DND-41 (cell line): ENCODE data around the gene PAIP2.

ENCODE experiments used
- ATAC-seq: fragments of 200-7000 bp; cut with Tn5 transposase; 3 replicates; pipeline ENCODE4 v1.9.1; 2021; ENCODE audit warnings: low read depth; ENCODE audit not compliant: insufficient read depth
- DNase-seq: peaks from one replicate; pipeline ENCODE4 v3.0.0-alpha.2; 2020
- H2AFZ ChIP-seq: 2 replicates; pipeline ENCODE4 v1.6.0; 2012; ENCODE audit warnings: low read depth, low read length
- H3K27ac ChIP-seq: 2 replicates; pipeline ENCODE4 v1.5.1; 2012; ENCODE audit warnings: low read length, inconsistent platforms
- H3K27me3 ChIP-seq: fragments of 200-600 bp; sonication (generic); 2 replicates; pipeline ENCODE4 v1.6.0; 2012; ENCODE audit warnings: low read length, mild to moderate bottlenecking, inconsistent platforms; ENCODE audit not compliant: insufficient read depth, poor library complexity
- H3K36me3 ChIP-seq: 2 replicates; pipeline ENCODE4 v1.5.1; 2012; ENCODE audit warnings: low read length, inconsistent platforms; ENCODE audit not compliant: insufficient read depth
- H3K4me1 ChIP-seq: 2 replicates; pipeline ENCODE4 v1.5.1; 2012; ENCODE audit warnings: mild to moderate bottlenecking, low read length; ENCODE audit not compliant: insufficient read depth
- H3K4me2 ChIP-seq: 2 replicates; pipeline ENCODE4 v1.6.0; 2012; ENCODE audit warnings: mild to moderate bottlenecking, moderate library complexity, low read length, inconsistent platforms; ENCODE audit not compliant: insufficient read depth
- H3K4me3 ChIP-seq, 2 experiments: fragments of 200-600 bp in 1 of 2; shearing (Covaris generic) in 1 of 2; 2 replicates each; pipeline ENCODE4 v1.5.1; 2012 to 2016; ENCODE audit warnings: inconsistent platforms in 2 of 2, low read length in 2 of 2, mild to moderate bottlenecking in 2 of 2, low read depth in 1 of 2, moderate library complexity in 1 of 2
- H3K79me2 ChIP-seq: 2 replicates; pipeline ENCODE4 v1.6.0; 2012; ENCODE audit warnings: low read length, inconsistent platforms; ENCODE audit not compliant: insufficient read depth
- H3K9ac ChIP-seq: 2 replicates; pipeline ENCODE4 v1.6.0; 2012; ENCODE audit warnings: low read depth, mild to moderate bottlenecking, inconsistent platforms, low read length, moderate library complexity
- H3K9me3 ChIP-seq: 2 replicates; pipeline ENCODE4 v1.5.1; 2012; ENCODE audit warnings: low read length, moderate library complexity, mild to moderate bottlenecking, inconsistent platforms; ENCODE audit not compliant: insufficient read depth, severe bottlenecking
- H4K20me1 ChIP-seq: 2 replicates; pipeline ENCODE4 v1.6.0; 2012; ENCODE audit warnings: low read length; ENCODE audit not compliant: insufficient read depth
- CTCF ChIP-seq: IDR thresholded peaks from 2 replicates; pipeline ENCODE4 v1.5.1; 2012; ENCODE audit warnings: borderline replicate concordance, low read length, moderate library complexity, mild to moderate bottlenecking; ENCODE audit not compliant: poor library complexity, severe bottlenecking; ENCODE audit errors: extremely low read depth
- EZH2 ChIP-seq: IDR thresholded peaks from 3 replicates; pipeline ENCODE4 v1.6.1; 2012; ENCODE audit warnings: borderline replicate concordance, low read depth, mild to moderate bottlenecking, moderate library complexity, low read length, inconsistent platforms; ENCODE audit not compliant: severe bottlenecking

The PAIP2 gene

GRCh38 chr5:139358064-139358463 is 16.4 kb downstream of the PAIP2 start:
- H3K4me1 ChIP-seq: no peaks in the 10 kb centered on the region
- no peak for ATAC-seq
- H3K4me3 ChIP-seq: no peak overlapping the region
- no peaks in the 10 kb centered on the region for H3K9me3 ChIP-seq
- H3K4me2 ChIP-seq: no peak overlapping the region
- peaks cover 56% of the 10 kb centered on the region for H3K36me3 ChIP-seq
- peaks cover 100% of the 10 kb centered on the region for H3K79me2 ChIP-seq
- no peak for DNase-seq
- no peak overlapping the region for H3K9ac ChIP-seq
- no peaks in the 10 kb centered on the region for H3K27me3 ChIP-seq
- H4K20me1 ChIP-seq: peaks cover 89% of the 10 kb centered on the region
- TF ChIP-seq EZH2 (no peak), CTCF (no peak)
- H3K27ac ChIP-seq: no peak overlapping the region
- no peak overlapping the region for H2AFZ ChIP-seq

GRCh38 chr5:139360384-139360783 is 18.7 kb downstream of the PAIP2 start:
- Histone ChIP-seq H3K4me2 (no peak overlapping the region), H3K9ac (no peak overlapping the region), H3K4me1 (no peaks in the 10 kb centered on the region), H3K4me3 (no peak overlapping the region), H4K20me1 (peaks cover 87% of the 10 kb centered on the region), H3K36me3 (peaks cover 60% of the 10 kb centered on the region), H3K27me3 (no peaks in the 10 kb centered on the region), H3K79me2 (peaks cover 95% of the 10 kb centered on the region), H3K27ac (no peak overlapping the region), H3K9me3 (no peaks in the 10 kb centered on the region), H2AFZ (no peak overlapping the region)
- DNase-seq (no peak), ATAC-seq (no peak)
- no peak for TF ChIP-seq EZH2
- TF ChIP-seq CTCF: no peak

GRCh38 chr5:139361835-139362429 is 20.3 kb downstream of the PAIP2 start:
- no peak for ATAC-seq
- Histone ChIP-seq H3K9ac (no peak overlapping the region), H3K36me3 (peaks cover 64% of the 10 kb centered on the region), H3K27me3 (no peaks in the 10 kb centered on the region), H2AFZ (no peak overlapping the region), H3K4me1 (no peaks in the 10 kb centered on the region), H3K79me2 (peaks cover 89% of the 10 kb centered on the region), H3K4me2 (no peak overlapping the region), H4K20me1 (peaks cover 73% of the 10 kb centered on the region), H3K9me3 (no peaks in the 10 kb centered on the region), H3K4me3 (no peak overlapping the region), H3K27ac (no peak overlapping the region)
- TF ChIP-seq EZH2 (no peak), CTCF (no peak)
- DNase-seq: no peak
